K562 (cell line): ENCODE measurements around the gene ASB10. TPM values are rescaled to one million over a fixed set of nuclear protein-coding genes. Genes with fewer than 3 reads are reported as not detected.

Experiments
- CBX3 ChIP-seq, 2 experiments: IDR thresholded peaks; 1 replicate in 1 of 2; 2 replicates in 1 of 2; pipeline ENCODE4 v1.6.1; 2012; ENCODE audit warnings: inconsistent platforms in 2 of 2, low read length in 2 of 2, borderline replicate concordance in 1 of 2, control low read depth in 1 of 2
- MCM3 ChIP-seq: fragments of 450-650 bp; IDR thresholded peaks from 2 replicates; pipeline ENCODE4 v1.6.1; 2016
- NUFIP1 ChIP-seq: fragments of 450-650 bp; IDR thresholded peaks from 2 replicates; pipeline ENCODE4 v1.6.1; 2018; ENCODE audit not compliant: partially characterized antibody
- RBM17 ChIP-seq: fragments of 200-400 bp; formaldehyde crosslinking; IDR thresholded peaks from 2 replicates; pipeline ENCODE4 v1.6.1; 2017; ENCODE audit warnings: low read depth, mild to moderate bottlenecking, low read length, borderline replicate concordance
- SIX5 ChIP-seq, 2 experiments: IDR thresholded peaks; 2 replicates each; pipeline ENCODE4 v1.6.1; 2011; ENCODE audit warnings: low read length in 2 of 2, borderline replicate concordance in 1 of 2, low read depth in 1 of 2, mild to moderate bottlenecking in 1 of 2, moderate library complexity in 1 of 2; ENCODE audit not compliant: insufficient read depth in 1 of 2
- SMARCA4 ChIP-seq: fragments of 450-650 bp; IDR thresholded peaks from 2 replicates; pipeline ENCODE4 v1.6.1; 2016
- SMARCB1 ChIP-seq: IDR thresholded peaks from 2 replicates; pipeline ENCODE4 v1.6.1; 2011; ENCODE audit warnings: improper control_type of control experiment, low read depth; ENCODE audit not compliant: insufficient read length
- SRSF1 ChIP-seq: fragments of 200-400 bp; formaldehyde crosslinking; IDR thresholded peaks from 2 replicates; pipeline ENCODE4 v1.6.1; 2017; ENCODE audit warnings: mild to moderate bottlenecking, low read depth, low read length, moderate library complexity
- SRSF3 ChIP-seq: fragments of 200-400 bp; formaldehyde crosslinking; IDR thresholded peaks from 2 replicates; pipeline ENCODE4 v1.6.1; 2016; ENCODE audit warnings: mild to moderate bottlenecking, low read length, moderate library complexity; ENCODE audit not compliant: insufficient read depth
- SUPT5H ChIP-seq: fragments of 450-650 bp; IDR thresholded peaks from 2 replicates; pipeline ENCODE4 v1.6.1; 2016
- TCFL5 ChIP-seq: fragments of 250-450 bp; sonication (Bioruptor Pico); conservative IDR thresholded peaks from 2 replicates; pipeline ENCODE4 v1.6.1; 2021; ENCODE audit warnings: mild to moderate bottlenecking, moderate library complexity, matching md5 sums
- U2AF1 ChIP-seq: fragments of 200-400 bp; formaldehyde crosslinking; optimal IDR thresholded peaks from 2 replicates; pipeline ENCODE3; 2017; ENCODE audit warnings: mild to moderate bottlenecking, low read depth, low read length, moderate library complexity
- XRCC3 ChIP-seq: fragments of 450-650 bp; IDR thresholded peaks from 2 replicates; pipeline ENCODE4 v1.6.1; 2017; ENCODE audit warnings: mild to moderate bottlenecking, moderate library complexity
- ZFP30 ChIP-seq: fragments of 250-450 bp; sonication (Bioruptor Pico); IDR thresholded peaks from 2 replicates; pipeline ENCODE4 v1.8.0; 2022; ENCODE audit warnings: moderate library complexity, mild to moderate bottlenecking, inconsistent platforms, borderline replicate concordance
- ZNF408 ChIP-seq: fragments of 250-450 bp; sonication (Bioruptor Pico); IDR thresholded peaks from 2 replicates; pipeline ENCODE4 v1.4.0; 2020; ENCODE audit warnings: low read depth, mild to moderate bottlenecking, moderate library complexity
- polyA plus RNA-seq, 8 experiments: library from polyadenylated mRNA; depleted of rRNA in 4 of 8; stranded (reverse) in 5 of 8; unstranded in 3 of 8; fragments of >200 nt; fragmentation: Nextera tagmentation in 2 of 8; fragmentation: Illumina TruSeq in 1 of 8; extraction: Ambion mirVana in 2 of 8; extraction: Trizol in 1 of 8; gene quantifications; 2 replicates each; pipeline versions ENCODE4 v1.2.1 to v1.2.3, GENCODE V29; 2011 to 2014; ENCODE audit warnings: inconsistent platforms in 1 of 8, missing spikeins in 1 of 8
- total RNA-seq, 7 experiments: library from RNA; depleted of rRNA in 6 of 7; stranded (reverse); fragments of >200 nt in 6 of 7; fragmentation: Illumina TruSeq in 2 of 7; extraction: Trizol in 2 of 7; gene quantifications; 2 replicates each; pipeline versions ENCODE4 v1.2.1 to v1.2.3, GENCODE V29; 2011 to 2021; ENCODE audit warnings: low replicate concordance in 1 of 7
- TF ChIP-seq, protein P1 (sequence below): fragments of 250-450 bp; sonication (Bioruptor Pico); IDR thresholded peaks from 2 replicates; pipeline ENCODE4 v1.4.0; 2020; ENCODE audit warnings: mild to moderate bottlenecking, moderate library complexity, borderline replicate concordance
- TF ChIP-seq, protein P2 (sequence below): fragments of 250-450 bp; sonication (Bioruptor Pico); IDR thresholded peaks from 2 replicates; pipeline ENCODE4 v1.4.0; 2020
- TF ChIP-seq, protein P3 (sequence below): sonication (generic); formaldehyde crosslinking; IDR thresholded peaks from 2 replicates; pipeline ENCODE4 v1.9.0; 2022; ENCODE audit warnings: mild to moderate bottlenecking, missing genetic modification reagents

ASB10 gene
- total and polyA plus RNA-seq, 9 of the 15 experiments (the other 6 are each of a cell fraction or from before 2014, with no cell fraction given), result not detected

DNA sequence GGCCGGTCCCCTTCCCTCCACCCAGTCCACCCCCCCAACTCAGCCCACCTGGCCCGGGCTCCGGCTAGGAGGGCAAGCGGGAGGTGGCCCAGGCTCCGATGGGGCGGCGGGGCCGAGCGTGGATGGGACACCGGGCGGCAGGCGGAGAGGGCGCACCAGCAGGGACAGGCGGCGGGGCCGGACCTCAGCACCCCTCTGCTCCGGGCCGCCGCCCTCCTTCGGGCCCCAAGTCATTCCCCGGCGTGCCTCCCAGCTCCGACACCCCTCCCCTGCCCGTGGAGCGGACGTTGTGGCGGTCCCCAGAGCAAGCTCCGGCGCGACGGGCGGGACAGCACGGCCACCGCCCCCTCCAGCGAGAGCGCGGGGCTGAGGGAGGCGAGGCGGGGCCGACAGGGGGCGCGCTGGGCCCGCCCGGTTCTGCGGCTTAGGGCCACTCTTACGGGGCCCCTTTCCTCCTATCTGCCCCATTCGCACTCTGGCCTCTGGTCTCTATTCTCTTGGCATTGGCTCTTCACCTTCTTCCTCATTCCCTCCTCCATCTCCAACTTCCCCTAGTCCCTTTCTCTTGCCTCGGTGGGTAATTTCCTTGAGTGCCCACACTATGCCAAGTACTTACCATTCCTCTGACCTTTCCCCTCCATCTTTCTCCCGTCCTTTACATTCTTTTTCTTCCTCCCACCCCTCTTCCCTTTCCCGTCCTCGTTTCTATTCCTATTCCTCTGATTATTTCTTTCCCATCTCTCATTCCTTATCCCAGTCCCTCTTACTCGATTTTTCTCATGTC is 18.9 kb downstream of the ASB10 start (continued):
- peak; percentile 8 for TF ChIP-seq NUFIP1
- TF ChIP-seq ZFP30, result no peak
- TF ChIP-seq SMARCA4, result peak; percentile 50; the same call in 1 of the 2 replicates
- TF ChIP-seq SIX5 (IDR thresholded peaks at IDR 0.05; ENCODE audit: borderline replicate concordance in 1 of 2, insufficient read depth in 1 of 2, low read depth in 1 of 2, low read length in 2 of 2), result no peak
- TF ChIP-seq RBM17, result no peak
- TF ChIP-seq SMARCB1, result no peak
- TF ChIP-seq, protein P1, sequence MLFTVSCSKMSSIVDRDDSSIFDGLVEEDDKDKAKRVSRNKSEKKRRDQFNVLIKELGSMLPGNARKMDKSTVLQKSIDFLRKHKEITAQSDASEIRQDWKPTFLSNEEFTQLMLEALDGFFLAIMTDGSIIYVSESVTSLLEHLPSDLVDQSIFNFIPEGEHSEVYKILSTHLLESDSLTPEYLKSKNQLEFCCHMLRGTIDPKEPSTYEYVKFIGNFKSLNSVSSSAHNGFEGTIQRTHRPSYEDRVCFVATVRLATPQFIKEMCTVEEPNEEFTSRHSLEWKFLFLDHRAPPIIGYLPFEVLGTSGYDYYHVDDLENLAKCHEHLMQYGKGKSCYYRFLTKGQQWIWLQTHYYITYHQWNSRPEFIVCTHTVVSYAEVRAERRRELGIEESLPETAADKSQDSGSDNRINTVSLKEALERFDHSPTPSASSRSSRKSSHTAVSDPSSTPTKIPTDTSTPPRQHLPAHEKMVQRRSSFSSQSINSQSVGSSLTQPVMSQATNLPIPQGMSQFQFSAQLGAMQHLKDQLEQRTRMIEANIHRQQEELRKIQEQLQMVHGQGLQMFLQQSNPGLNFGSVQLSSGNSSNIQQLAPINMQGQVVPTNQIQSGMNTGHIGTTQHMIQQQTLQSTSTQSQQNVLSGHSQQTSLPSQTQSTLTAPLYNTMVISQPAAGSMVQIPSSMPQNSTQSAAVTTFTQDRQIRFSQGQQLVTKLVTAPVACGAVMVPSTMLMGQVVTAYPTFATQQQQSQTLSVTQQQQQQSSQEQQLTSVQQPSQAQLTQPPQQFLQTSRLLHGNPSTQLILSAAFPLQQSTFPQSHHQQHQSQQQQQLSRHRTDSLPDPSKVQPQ, result no peak
- TF ChIP-seq U2AF1, result peak; percentile 81
- TF ChIP-seq, protein P2, sequence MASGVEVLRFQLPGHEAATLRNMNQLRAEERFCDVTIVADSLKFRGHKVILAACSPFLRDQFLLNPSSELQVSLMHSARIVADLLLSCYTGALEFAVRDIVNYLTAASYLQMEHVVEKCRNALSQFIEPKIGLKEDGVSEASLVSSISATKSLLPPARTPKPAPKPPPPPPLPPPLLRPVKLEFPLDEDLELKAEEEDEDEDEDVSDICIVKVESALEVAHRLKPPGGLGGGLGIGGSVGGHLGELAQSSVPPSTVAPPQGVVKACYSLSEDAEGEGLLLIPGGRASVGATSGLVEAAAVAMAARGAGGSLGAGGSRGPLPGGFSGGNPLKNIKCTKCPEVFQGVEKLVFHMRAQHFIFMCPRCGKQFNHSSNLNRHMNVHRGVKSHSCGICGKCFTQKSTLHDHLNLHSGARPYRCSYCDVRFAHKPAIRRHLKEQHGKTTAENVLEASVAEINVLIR (CRISPR knock-in tag), result no peak
- TF ChIP-seq CBX3 (IDR thresholded peaks at IDR 0.05; ENCODE audit: borderline replicate concordance in 1 of 2, low read length in 2 of 2), result 0 out of 3 replicates have a peak, but pooled peaks of 1 of the 2 experiments have one; percentile 13
- no peak for TF ChIP-seq SRSF1
- no peak for TF ChIP-seq XRCC3
- TF ChIP-seq, protein P3, sequence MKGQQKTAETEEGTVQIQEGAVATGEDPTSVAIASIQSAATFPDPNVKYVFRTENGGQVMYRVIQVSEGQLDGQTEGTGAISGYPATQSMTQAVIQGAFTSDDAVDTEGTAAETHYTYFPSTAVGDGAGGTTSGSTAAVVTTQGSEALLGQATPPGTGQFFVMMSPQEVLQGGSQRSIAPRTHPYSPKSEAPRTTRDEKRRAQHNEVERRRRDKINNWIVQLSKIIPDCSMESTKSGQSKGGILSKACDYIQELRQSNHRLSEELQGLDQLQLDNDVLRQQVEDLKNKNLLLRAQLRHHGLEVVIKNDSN (CRISPR knock-in tag), result no peak
- TF ChIP-seq ZNF408 (CRISPR knock-in tag), result no peak
- no peak for TF ChIP-seq TCFL5 (CRISPR knock-in tag)
- TF ChIP-seq SRSF3, result no peak
- TF ChIP-seq MCM3, result 0 out of 2 replicates have a peak, but pooled peaks have one; percentile 47
- TF ChIP-seq SUPT5H, result no peak
